K562 (cell line): ENCODE results near the gene CAMK2D. TPM values are rescaled to one million over a fixed set of nuclear protein-coding genes. Genes with fewer than 3 reads are reported as not detected.

Experiments used
- ATAC-seq: fragments of 200-7000 bp; cut with Tn5 transposase; 3 replicates; pipeline ENCODE4 v1.9.1; 2020; ENCODE audit warnings: moderate library complexity
- BruUV-seq: library from RNA; stranded (reverse); fragments of 400-500 nt; replicated peaks from 2 replicates; lab custom pipeline; 2021; lab: Mats Ljungman, UMichigan
- CTCF ChIA-PET: fragments of 300-600 bp; formaldehyde crosslinking; extraction: SDS; loops from one replicate; lab custom pipeline; 2021; ENCODE audit warnings: low intra/inter-chr PET ratio; lab: Yijun Ruan, JAX
- POLR2A ChIA-PET: fragments of 300-600, 350-650 bp; sonication (Branson Sonifier 250); formaldehyde crosslinking; extraction: SDS; loops from one replicate; lab custom pipeline; 2021; ENCODE audit warnings: antibody characterized with exemption, inconsistent platforms; lab: Yijun Ruan, JAX
- DNase-seq, 4 experiments: peaks; one replicate each; pipeline versions ENCODE4 v3.0.0 to v3.0.0-alpha.2; 2011 to 2018; ENCODE audit warnings: low spot score in 3 of 4, mixed read lengths in 3 of 4; ENCODE audit errors: extremely low read depth in 1 of 4
- FAIRE-seq: peaks from 2 replicates; lab custom pipeline; 2011; peaks lifted over from hg19 to GRCh38; lab: Jason Lieb, UNC
- H2AFZ ChIP-seq: 2 replicates; pipeline ENCODE4 v1.6.0; 2011; ENCODE audit warnings: low read depth, low read length, control low read depth, inconsistent platforms
- H3K27ac ChIP-seq: fragments of 200-600 bp; 3 replicates; pipeline ENCODE4 v1.8.0; 2011; ENCODE audit warnings: low read depth, mild to moderate bottlenecking, control low read depth, inconsistent platforms, low read length, moderate library complexity, mixed read lengths; ENCODE audit errors: extremely low read depth
- H3K27me3 ChIP-seq, 2 experiments: fragments of 300-600 bp in 1 of 2; 2 replicates in 1 of 2; 3 replicates in 1 of 2; pipeline versions ENCODE4 v1.6.0 to v1.8.0; 2011; ENCODE audit warnings: inconsistent platforms in 2 of 2, low read length in 2 of 2, mild to moderate bottlenecking in 1 of 2, mixed read lengths in 1 of 2, moderate library complexity in 1 of 2; ENCODE audit not compliant: control insufficient read depth in 2 of 2, insufficient read depth in 2 of 2
- H3K36me3 ChIP-seq: fragments of 300-600 bp; 3 replicates; pipeline ENCODE4 v1.8.0; 2011; ENCODE audit warnings: mild to moderate bottlenecking, low read length, inconsistent platforms; ENCODE audit not compliant: control insufficient read depth, insufficient read depth
- H3K4me1 ChIP-seq, 2 experiments: fragments of 200-600 bp in 1 of 2; replicated peaks in 1 of 2; 2 replicates in 1 of 2; 3 replicates in 1 of 2; pipeline versions ENCODE4 v1.5.1 to v1.8.0; 2011; ENCODE audit warnings: inconsistent platforms in 2 of 2, low read length in 2 of 2, mild to moderate bottlenecking in 1 of 2, mixed read lengths in 1 of 2, moderate library complexity in 1 of 2; ENCODE audit not compliant: control insufficient read depth in 2 of 2, insufficient read depth in 2 of 2
- H3K4me2 ChIP-seq: 2 replicates; pipeline ENCODE4 v1.6.1; 2011; ENCODE audit warnings: low read length, control low read depth, inconsistent platforms, mixed read lengths; ENCODE audit not compliant: insufficient read depth
- H3K4me3 ChIP-seq: fragments of 200-600 bp; sonication (generic), shearing (Covaris generic); 2 replicates; pipeline ENCODE4 v1.5.1; 2016; ENCODE audit warnings: control low read depth, inconsistent platforms
- H3K79me2 ChIP-seq: fragments of 200-600 bp; 3 replicates; pipeline ENCODE4 v1.8.0; 2011; ENCODE audit warnings: low read length, inconsistent platforms; ENCODE audit not compliant: control insufficient read depth, insufficient read depth
- H3K9ac ChIP-seq, 2 experiments: 2 replicates each; pipeline versions ENCODE4 v1.6.0 to v1.6.1; 2011; ENCODE audit warnings: low read depth in 2 of 2, low read length in 2 of 2, control low read depth in 1 of 2, inconsistent platforms in 1 of 2, mild to moderate bottlenecking in 1 of 2, mixed read lengths in 1 of 2; ENCODE audit not compliant: insufficient read depth in 1 of 2
- H3K9me1 ChIP-seq: one replicate; pipeline ENCODE4 v1.6.0; 2011; ENCODE audit warnings: inconsistent platforms, mild to moderate bottlenecking, low read length, moderate library complexity; ENCODE audit not compliant: control insufficient read depth, insufficient read depth
- H3K9me3 ChIP-seq: replicated peaks from 2 replicates; pipeline ENCODE4 v1.5.1; 2011; ENCODE audit warnings: low read depth, low read length, inconsistent platforms; ENCODE audit not compliant: control insufficient read depth, insufficient read depth
- H4K20me1 ChIP-seq: replicated peaks from 2 replicates; pipeline ENCODE4 v1.6.1; 2011; ENCODE audit warnings: low read length, inconsistent platforms, mixed read lengths; ENCODE audit not compliant: control insufficient read depth, insufficient read depth
- ARNT ChIP-seq, 2 experiments: fragments of 450-650 bp; IDR thresholded peaks; 2 replicates each; pipeline ENCODE4 v1.6.1; 2016; ENCODE audit warnings: mild to moderate bottlenecking in 1 of 2
- CBFA2T3 ChIP-seq: fragments of 450-650 bp; IDR thresholded peaks from 2 replicates; pipeline ENCODE4 v1.6.1; 2017
- DIDO1 ChIP-seq: fragments of 450-650 bp; IDR thresholded peaks from 2 replicates; pipeline ENCODE4 v1.6.1; 2016; ENCODE audit warnings: low read depth, missing biosample characterization, missing genetic modification characterization
- ETS1 ChIP-seq: conservative IDR thresholded peaks from 2 replicates; pipeline ENCODE4 v1.6.1; 2011; ENCODE audit warnings: low read depth, mild to moderate bottlenecking, low read length; ENCODE audit not compliant: control insufficient read depth
- ILF3 ChIP-seq: fragments of 450-650 bp; IDR thresholded peaks from 2 replicates; pipeline ENCODE4 v1.6.1; 2018; ENCODE audit warnings: antibody characterized with exemption, mild to moderate bottlenecking, moderate library complexity, borderline replicate concordance
- IRF1 ChIP-seq: sonication (generic); formaldehyde crosslinking; IDR thresholded peaks from 2 replicates; pipeline ENCODE4 v1.8.0; 2022; ENCODE audit warnings: missing genetic modification reagents, mild to moderate bottlenecking, borderline replicate concordance
- NFE2 ChIP-seq: IDR thresholded peaks from 2 replicates; pipeline ENCODE4 v1.6.1; 2014; ENCODE audit warnings: antibody characterized with exemption, low read depth
- NFXL1 ChIP-seq: fragments of 450-650 bp; formaldehyde crosslinking; IDR thresholded peaks from 2 replicates; pipeline ENCODE4 v1.4.0; 2021; ENCODE audit warnings: mild to moderate bottlenecking
- RNF219 ChIP-seq: fragments of 250-450 bp; sonication (Bioruptor Pico); IDR thresholded peaks from 2 replicates; pipeline ENCODE4 v1.5.0; 2022; ENCODE audit warnings: mild to moderate bottlenecking
- SFPQ ChIP-seq: fragments of 200-400 bp; formaldehyde crosslinking; IDR thresholded peaks from 2 replicates; pipeline ENCODE4 v1.6.1; 2017; ENCODE audit warnings: mild to moderate bottlenecking, low read depth, low read length, moderate library complexity
- SMAD4 ChIP-seq: fragments of 250-450 bp; sonication (Bioruptor Pico); conservative IDR thresholded peaks from 2 replicates; pipeline ENCODE4 v1.8.0; 2021; ENCODE audit warnings: inconsistent platforms, mild to moderate bottlenecking, moderate library complexity
- SP1 ChIP-seq: sonication (generic); formaldehyde crosslinking; IDR thresholded peaks from 2 replicates; pipeline ENCODE4 v1.8.1; 2022; ENCODE audit warnings: mild to moderate bottlenecking, missing genetic modification reagents
- TBP ChIP-seq: optimal IDR thresholded peaks from 2 replicates; pipeline ENCODE3; 2011; ENCODE audit warnings: low read depth, low read length, improper control_type of control experiment
- TCFL5 ChIP-seq: fragments of 250-450 bp; sonication (Bioruptor Pico); conservative IDR thresholded peaks from 2 replicates; pipeline ENCODE4 v1.6.1; 2021; ENCODE audit warnings: mild to moderate bottlenecking, moderate library complexity, matching md5 sums
- ZFPM2 ChIP-seq: fragments of 250-450 bp; sonication (Bioruptor Pico); IDR thresholded peaks from 2 replicates; pipeline ENCODE4 v1.5.1; 2022; ENCODE audit warnings: mild to moderate bottlenecking
- ZNF146 ChIP-seq: IDR thresholded peaks from one replicate; pipeline ENCODE4 v1.6.1; 2018; ENCODE audit warnings: missing compliant biosample characterization; ENCODE audit not compliant: unreplicated experiment
- ZNF77 ChIP-seq: fragments of 250-450 bp; sonication (Bioruptor Pico); IDR thresholded peaks from 2 replicates; pipeline ENCODE4 v1.5.0; 2020
- WGBS: fragments of 100-300 bp; shearing (Covaris generic); methylation state at CpG from one replicate; pipeline ENCODE4 v1.1.6; 2016; ENCODE audit warnings: low coverage, mixed read lengths; ENCODE audit not compliant: insufficient coverage; ENCODE audit errors: missing lambda C conversion rate; 5-methylcytosine and 5-hydroxymethylcytosine counted together
- in situ Hi-C: fragments of 300-500 bp; cut with MboI; formaldehyde crosslinking; loops from 4 replicates; pipeline ENCODE4 v1.15.0; 2018; ENCODE audit warnings: inconsistent platforms, mixed read lengths
- intact Hi-C: fragments of 100-400 bp; cut with micrococcal nuclease; formaldehyde crosslinking; loops from 2 replicates; pipeline ENCODE4 v1.14.2; 2022
- polyA plus RNA-seq, 8 experiments: library from polyadenylated mRNA; depleted of rRNA in 4 of 8; stranded (reverse) in 5 of 8; unstranded in 3 of 8; fragments of >200 nt; fragmentation: Nextera tagmentation in 2 of 8; fragmentation: Illumina TruSeq in 1 of 8; extraction: Ambion mirVana in 2 of 8; extraction: Trizol in 1 of 8; gene quantifications; 2 replicates each; pipeline versions ENCODE4 v1.2.1 to v1.2.3, GENCODE V29; 2011 to 2014; ENCODE audit warnings: inconsistent platforms in 1 of 8, missing spikeins in 1 of 8
- total RNA-seq, 7 experiments: library from RNA; depleted of rRNA in 6 of 7; stranded (reverse); fragments of >200 nt in 6 of 7; fragmentation: Illumina TruSeq in 2 of 7; extraction: Trizol in 2 of 7; gene quantifications; 2 replicates each; pipeline versions ENCODE4 v1.2.1 to v1.2.3, GENCODE V29; 2011 to 2021; ENCODE audit warnings: low replicate concordance in 1 of 7

The CAMK2D gene
- total and polyA plus RNA-seq, 9 of the 15 experiments (the other 6 are each of a cell fraction or from before 2014, with no cell fraction given), result 0.01 to 0.33 (median 0.04) TPM; not detected in 2

DNA sequence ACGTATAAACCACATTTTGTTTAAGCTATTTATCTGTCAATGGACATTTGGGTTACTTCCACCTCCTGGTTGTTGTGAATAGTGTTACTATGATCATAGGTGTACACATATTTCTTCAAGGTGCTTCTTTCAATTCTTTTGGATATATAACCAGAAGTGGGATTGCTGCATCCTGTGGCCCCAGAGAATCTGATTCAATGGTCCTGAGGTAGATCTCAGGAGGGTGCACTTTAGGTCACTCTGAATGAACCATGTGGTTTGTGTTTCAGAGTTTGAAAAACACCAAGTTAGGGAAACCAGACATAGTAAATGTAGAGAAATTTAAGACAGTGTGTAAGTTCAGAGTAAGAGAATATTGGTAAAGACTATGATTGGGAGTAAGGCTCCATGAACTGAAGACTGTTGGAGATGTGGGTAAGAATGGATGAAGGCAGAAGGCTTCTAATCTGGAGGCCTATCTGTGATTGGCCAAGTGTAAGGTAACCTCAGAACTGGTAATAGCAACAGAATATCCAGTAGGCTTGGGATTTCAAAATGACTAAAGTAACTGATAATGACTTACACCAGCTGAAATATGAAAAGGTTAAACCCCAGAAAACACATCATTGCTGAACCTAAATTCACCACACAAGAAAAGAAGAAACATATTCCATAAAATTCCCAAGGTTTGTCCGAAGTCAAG is 236.9 kb downstream of the CAMK2D start (continued):
- TF ChIP-seq IRF1 (CRISPR knock-in tag) (no peak), SMAD4 (no peak), ETS1 (no peak)

GRCh38 chr4:113524096-113524495 is 237.4 kb downstream of the CAMK2D start:
- Histone ChIP-seq H3K36me3 (no peaks in the 10 kb centered on the region), H3K4me3 (no peak overlapping the region), H3K27me3 (no peaks in the 10 kb centered on the region), H3K79me2 (no peaks in the 10 kb centered on the region), H3K9me3 (no peaks in the 10 kb centered on the region), H3K4me2 (no peak overlapping the region), H3K4me1 (no peaks in the 10 kb centered on the region), H3K9me1 (no peaks in the 10 kb centered on the region), H2AFZ (no peak overlapping the region), H3K9ac (no peak overlapping the region), H3K27ac (no peak overlapping the region), H4K20me1 (no peaks in the 10 kb centered on the region)
- intact Hi-C loops, result no loop called here
- WGBS, result 0% methylated on average over 1 of the region's 1 CpG
- BruUV-seq, result no TSS peak
- ATAC-seq (no peak), DNase-seq (no peak), FAIRE-seq (no peak)
- ChIA-PET CTCF (no interaction called here), POLR2A (no interaction called here)
- in situ Hi-C loops, result no loop called here
- no peak for TF ChIP-seq ZNF146 (CRISPR knock-in tag)
- TF ChIP-seq RNF219, result no peak
- TF ChIP-seq NFXL1 (CRISPR knock-in tag), result no peak
- no peak for TF ChIP-seq SFPQ
- TF ChIP-seq TCFL5, result no peak
- TF ChIP-seq ILF3, result no peak
- TF ChIP-seq ZNF77, result no peak
- no peak for TF ChIP-seq ZFPM2 (CRISPR knock-in tag)
- TF ChIP-seq ARNT (IDR thresholded peaks at IDR 0.05), result no peak
- TF ChIP-seq DIDO1, result no peak
- no peak for TF ChIP-seq NFE2
- no peak for TF ChIP-seq SP1 (CRISPR knock-in tag)
- TF ChIP-seq CBFA2T3, result no peak
- TF ChIP-seq TBP, result no peak
